K562 (cell line): ENCODE data around the gene LRRC37A3. TPM values are rescaled to one million over a fixed set of nuclear protein-coding genes. Genes with fewer than 3 reads are reported as not detected.
"Not testable (repeated sequence)": the region's sequence is repeated elsewhere in the genome, so short reads cannot be mapped to it uniquely, and the experiment has no call there.

Experiments used
- ATAC-seq: fragments of 200-7000 bp; cut with Tn5 transposase; 3 replicates; pipeline ENCODE4 v1.9.1; 2020; ENCODE audit warnings: moderate library complexity
- BruUV-seq: library from RNA; stranded (reverse); fragments of 400-500 nt; replicated peaks from 2 replicates; lab custom pipeline; 2021; lab: Mats Ljungman, UMichigan
- CTCF ChIA-PET: fragments of 300-600 bp; formaldehyde crosslinking; extraction: SDS; loops from one replicate; lab custom pipeline; 2021; ENCODE audit warnings: low intra/inter-chr PET ratio; lab: Yijun Ruan, JAX
- POLR2A ChIA-PET: fragments of 300-600, 350-650 bp; sonication (Branson Sonifier 250); formaldehyde crosslinking; extraction: SDS; loops from one replicate; lab custom pipeline; 2021; ENCODE audit warnings: antibody characterized with exemption, inconsistent platforms; lab: Yijun Ruan, JAX
- DNase-seq, 4 experiments: peaks; one replicate each; pipeline versions ENCODE4 v3.0.0 to v3.0.0-alpha.2; 2011 to 2018; ENCODE audit warnings: low spot score in 3 of 4, mixed read lengths in 3 of 4; ENCODE audit errors: extremely low read depth in 1 of 4
- FAIRE-seq: peaks from 2 replicates; lab custom pipeline; 2011; peaks lifted over from hg19 to GRCh38; lab: Jason Lieb, UNC
- H2AFZ ChIP-seq: 2 replicates; pipeline ENCODE4 v1.6.0; 2011; ENCODE audit warnings: low read depth, low read length, control low read depth, inconsistent platforms
- H3K27ac ChIP-seq: fragments of 200-600 bp; 3 replicates; pipeline ENCODE4 v1.8.0; 2011; ENCODE audit warnings: low read depth, mild to moderate bottlenecking, control low read depth, inconsistent platforms, low read length, moderate library complexity, mixed read lengths; ENCODE audit errors: extremely low read depth
- H3K27me3 ChIP-seq, 2 experiments: fragments of 300-600 bp in 1 of 2; 2 replicates in 1 of 2; 3 replicates in 1 of 2; pipeline versions ENCODE4 v1.6.0 to v1.8.0; 2011; ENCODE audit warnings: inconsistent platforms in 2 of 2, low read length in 2 of 2, mild to moderate bottlenecking in 1 of 2, mixed read lengths in 1 of 2, moderate library complexity in 1 of 2; ENCODE audit not compliant: control insufficient read depth in 2 of 2, insufficient read depth in 2 of 2
- H3K36me3 ChIP-seq: fragments of 300-600 bp; 3 replicates; pipeline ENCODE4 v1.8.0; 2011; ENCODE audit warnings: mild to moderate bottlenecking, low read length, inconsistent platforms; ENCODE audit not compliant: control insufficient read depth, insufficient read depth
- H3K4me1 ChIP-seq, 2 experiments: fragments of 200-600 bp in 1 of 2; replicated peaks in 1 of 2; 2 replicates in 1 of 2; 3 replicates in 1 of 2; pipeline versions ENCODE4 v1.5.1 to v1.8.0; 2011; ENCODE audit warnings: inconsistent platforms in 2 of 2, low read length in 2 of 2, mild to moderate bottlenecking in 1 of 2, mixed read lengths in 1 of 2, moderate library complexity in 1 of 2; ENCODE audit not compliant: control insufficient read depth in 2 of 2, insufficient read depth in 2 of 2
- H3K4me2 ChIP-seq: 2 replicates; pipeline ENCODE4 v1.6.1; 2011; ENCODE audit warnings: low read length, control low read depth, inconsistent platforms, mixed read lengths; ENCODE audit not compliant: insufficient read depth
- H3K4me3 ChIP-seq: fragments of 200-600 bp; sonication (generic), shearing (Covaris generic); 2 replicates; pipeline ENCODE4 v1.5.1; 2016; ENCODE audit warnings: control low read depth, inconsistent platforms
- H3K79me2 ChIP-seq: fragments of 200-600 bp; 3 replicates; pipeline ENCODE4 v1.8.0; 2011; ENCODE audit warnings: low read length, inconsistent platforms; ENCODE audit not compliant: control insufficient read depth, insufficient read depth
- H3K9ac ChIP-seq, 2 experiments: 2 replicates each; pipeline versions ENCODE4 v1.6.0 to v1.6.1; 2011; ENCODE audit warnings: low read depth in 2 of 2, low read length in 2 of 2, control low read depth in 1 of 2, inconsistent platforms in 1 of 2, mild to moderate bottlenecking in 1 of 2, mixed read lengths in 1 of 2; ENCODE audit not compliant: insufficient read depth in 1 of 2
- H3K9me1 ChIP-seq: one replicate; pipeline ENCODE4 v1.6.0; 2011; ENCODE audit warnings: inconsistent platforms, mild to moderate bottlenecking, low read length, moderate library complexity; ENCODE audit not compliant: control insufficient read depth, insufficient read depth
- H3K9me3 ChIP-seq: replicated peaks from 2 replicates; pipeline ENCODE4 v1.5.1; 2011; ENCODE audit warnings: low read depth, low read length, inconsistent platforms; ENCODE audit not compliant: control insufficient read depth, insufficient read depth
- H4K20me1 ChIP-seq: replicated peaks from 2 replicates; pipeline ENCODE4 v1.6.1; 2011; ENCODE audit warnings: low read length, inconsistent platforms, mixed read lengths; ENCODE audit not compliant: control insufficient read depth, insufficient read depth
- CTCF ChIP-seq, 3 experiments: IDR thresholded peaks in 2 of 3; conservative IDR thresholded peaks in 1 of 3; 2 replicates each; pipeline ENCODE4 v1.5.1; 2011 to 2012; ENCODE audit warnings: low read length in 3 of 3, mild to moderate bottlenecking in 3 of 3, control low read depth in 2 of 3, improper control_type of control experiment in 1 of 3, inconsistent platforms in 1 of 3, low read depth in 1 of 3, mixed read lengths in 1 of 3, moderate library complexity in 1 of 3; ENCODE audit not compliant: insufficient read depth in 2 of 3
- RAD21 ChIP-seq, 2 experiments: fragments of 250-450 bp in 1 of 2; fragments of 450-650 bp in 1 of 2; sonication (Bioruptor Pico) in 1 of 2; formaldehyde crosslinking in 1 of 2; IDR thresholded peaks in 1 of 2; conservative IDR thresholded peaks in 1 of 2; 2 replicates each; pipeline versions ENCODE4 v1.4.0 to v1.8.0; 2020 to 2022; ENCODE audit warnings: mild to moderate bottlenecking in 2 of 2, moderate library complexity in 1 of 2
- ZNF24 ChIP-seq: fragments of 450-650 bp; IDR thresholded peaks from 2 replicates; pipeline ENCODE4 v1.6.1; 2016
- WGBS: fragments of 100-300 bp; shearing (Covaris generic); methylation state at CpG from one replicate; pipeline ENCODE4 v1.1.6; 2016; ENCODE audit warnings: low coverage, mixed read lengths; ENCODE audit not compliant: insufficient coverage; ENCODE audit errors: missing lambda C conversion rate; 5-methylcytosine and 5-hydroxymethylcytosine counted together
- in situ Hi-C: fragments of 300-500 bp; cut with MboI; formaldehyde crosslinking; loops from 4 replicates; pipeline ENCODE4 v1.15.0; 2018; ENCODE audit warnings: inconsistent platforms, mixed read lengths
- intact Hi-C: fragments of 100-400 bp; cut with micrococcal nuclease; formaldehyde crosslinking; loops from 2 replicates; pipeline ENCODE4 v1.14.2; 2022
- polyA plus RNA-seq, 8 experiments: library from polyadenylated mRNA; depleted of rRNA in 4 of 8; stranded (reverse) in 5 of 8; unstranded in 3 of 8; fragments of >200 nt; fragmentation: Nextera tagmentation in 2 of 8; fragmentation: Illumina TruSeq in 1 of 8; extraction: Ambion mirVana in 2 of 8; extraction: Trizol in 1 of 8; gene quantifications; 2 replicates each; pipeline versions ENCODE4 v1.2.1 to v1.2.3, GENCODE V29; 2011 to 2014; ENCODE audit warnings: inconsistent platforms in 1 of 8, missing spikeins in 1 of 8
- total RNA-seq, 7 experiments: library from RNA; depleted of rRNA in 6 of 7; stranded (reverse); fragments of >200 nt in 6 of 7; fragmentation: Illumina TruSeq in 2 of 7; extraction: Trizol in 2 of 7; gene quantifications; 2 replicates each; pipeline versions ENCODE4 v1.2.1 to v1.2.3, GENCODE V29; 2011 to 2021; ENCODE audit warnings: low replicate concordance in 1 of 7
- TF ChIP-seq, protein P1 (sequence below), 2 experiments: fragments of 450-650 bp; formaldehyde crosslinking in 1 of 2; IDR thresholded peaks; 2 replicates each; pipeline versions ENCODE4 v1.4.0 to v1.6.1; 2014 to 2020; ENCODE audit warnings: mild to moderate bottlenecking in 2 of 2, borderline replicate concordance in 1 of 2, low read depth in 1 of 2

LRRC37A3 gene
- total and polyA plus RNA-seq, 9 of the 15 experiments (the other 6 are each of a cell fraction or from before 2014, with no cell fraction given), result 0.14 to 5.9 (median 2.2) TPM

- H3K27me3 ChIP-seq, CTCF ChIA-PET, H3K9me3 ChIP-seq, H2AFZ ChIP-seq, H3K36me3 ChIP-seq, H3K9ac ChIP-seq, H3K9me1 ChIP-seq: not testable (repeated sequence)
- 100% methylated on average over 2 of the region's 2 CpGs for WGBS
- FAIRE-seq, result peak; percentile 40
- in situ Hi-C loops, result loop anchor here (10.0 to 25.0 kb wide), 3 partner anchors 231 to 652 kb away; no protein-coding TSS in a partner anchor
- TF ChIP-seq RAD21 (CRISPR knock-in tag; conservative IDR thresholded peaks at IDR 0.05 in 1 of 2, IDR thresholded peaks at IDR 0.05 in 1 of 2) (peak in 1 of 2 experiments; percentile 44; a peak in 2 of 4 replicates), ZNF24 (peak; percentile 64; the same call in 1 of the 2 replicates), CTCF (IDR thresholded peaks at IDR 0.05 in 2 of 3, conservative IDR thresholded peaks at IDR 0.05 in 1 of 3; ENCODE audit: insufficient read depth in 2 of 3, low read depth in 1 of 3, low read length in 3 of 3) (peak in 1 of 3 experiments; percentile 24; a peak in 2 of 6 replicates)
- TF ChIP-seq, protein P1, sequence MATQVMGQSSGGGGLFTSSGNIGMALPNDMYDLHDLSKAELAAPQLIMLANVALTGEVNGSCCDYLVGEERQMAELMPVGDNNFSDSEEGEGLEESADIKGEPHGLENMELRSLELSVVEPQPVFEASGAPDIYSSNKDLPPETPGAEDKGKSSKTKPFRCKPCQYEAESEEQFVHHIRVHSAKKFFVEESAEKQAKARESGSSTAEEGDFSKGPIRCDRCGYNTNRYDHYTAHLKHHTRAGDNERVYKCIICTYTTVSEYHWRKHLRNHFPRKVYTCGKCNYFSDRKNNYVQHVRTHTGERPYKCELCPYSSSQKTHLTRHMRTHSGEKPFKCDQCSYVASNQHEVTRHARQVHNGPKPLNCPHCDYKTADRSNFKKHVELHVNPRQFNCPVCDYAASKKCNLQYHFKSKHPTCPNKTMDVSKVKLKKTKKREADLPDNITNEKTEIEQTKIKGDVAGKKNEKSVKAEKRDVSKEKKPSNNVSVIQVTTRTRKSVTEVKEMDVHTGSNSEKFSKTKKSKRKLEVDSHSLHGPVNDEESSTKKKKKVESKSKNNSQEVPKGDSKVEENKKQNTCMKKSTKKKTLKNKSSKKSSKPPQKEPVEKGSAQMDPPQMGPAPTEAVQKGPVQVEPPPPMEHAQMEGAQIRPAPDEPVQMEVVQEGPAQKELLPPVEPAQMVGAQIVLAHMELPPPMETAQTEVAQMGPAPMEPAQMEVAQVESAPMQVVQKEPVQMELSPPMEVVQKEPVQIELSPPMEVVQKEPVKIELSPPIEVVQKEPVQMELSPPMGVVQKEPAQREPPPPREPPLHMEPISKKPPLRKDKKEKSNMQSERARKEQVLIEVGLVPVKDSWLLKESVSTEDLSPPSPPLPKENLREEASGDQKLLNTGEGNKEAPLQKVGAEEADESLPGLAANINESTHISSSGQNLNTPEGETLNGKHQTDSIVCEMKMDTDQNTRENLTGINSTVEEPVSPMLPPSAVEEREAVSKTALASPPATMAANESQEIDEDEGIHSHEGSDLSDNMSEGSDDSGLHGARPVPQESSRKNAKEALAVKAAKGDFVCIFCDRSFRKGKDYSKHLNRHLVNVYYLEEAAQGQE (IDR thresholded peaks at IDR 0.05; ENCODE audit: borderline replicate concordance), result peak; percentile 15; the same call in 1 of the 2 replicates
- TF ChIP-seq, protein P1 (CRISPR knock-in tag; IDR thresholded peaks at IDR 0.05; ENCODE audit: low read depth), result not testable (repeated sequence)
- TF ChIP-seq, all 486 proteins: peak for 4; not testable (repeated sequence) for 482
- H3K27ac ChIP-seq, H3K79me2 ChIP-seq, H3K4me2 ChIP-seq, ATAC-seq, DNase-seq, POLR2A ChIA-PET, BruUV-seq, H3K4me1 ChIP-seq, H4K20me1 ChIP-seq, H3K4me3 ChIP-seq: not testable (repeated sequence)
- intact Hi-C loops, result loop anchor here (5.0 to 10.0 kb wide), 3 partner anchors 141 to 542 kb away; no protein-coding TSS in a partner anchor
Observed at GRCh38 chr17:64963814-64964213, 44.5 kb upstream of the LRRC37A3 start.
